Muscle of arm (tissue), 12 donors: ENCODE results near the gene SWT1. TPM values are rescaled to one million over a fixed set of nuclear protein-coding genes. Genes with fewer than 3 reads are reported as not detected.
"Not testable (repeated sequence)": the region's sequence is repeated elsewhere in the genome, so short reads cannot be mapped to it uniquely, and the experiment has no call there.

Source experiments
- DNase-seq: peaks from one replicate; pipeline ENCODE4 v3.0.0-alpha.2; 2013
- polyA plus RNA-seq, 12 donors: library from polyadenylated mRNA; unstranded; fragments of 120-200 nt; gene quantifications; one replicate each; pipeline ENCODE4 v1.2.1, GENCODE V29; 2013; ENCODE audit not compliant: insufficient read length in 12 of 12

The SWT1 gene
- polyA plus RNA-seq, 12 donors: 6.5 to 9.6 (median 8.2) TPM; not detected in 2

GRCh38 chr1:185249563-185249962 is 92.6 kb downstream of the SWT1 start:
- DNase-seq: no peak

- no peak for DNase-seq
Observed at GRCh38 chr1:185250063-185250462, 93.1 kb downstream of the SWT1 start.

- DNase-seq: not testable (repeated sequence)
Observed at GRCh38 chr1:185251928-185252327, 95.0 kb downstream of the SWT1 start.

GRCh38 chr1:185252404-185252803 is 95.4 kb downstream of the SWT1 start:
- not testable (repeated sequence) for DNase-seq

GRCh38 chr1:185255595-185255994 is 98.6 kb downstream of the SWT1 start:
- not testable (repeated sequence) for DNase-seq

GRCh38 chr1:185257116-185257949 is 100.4 kb downstream of the SWT1 start:
- DNase-seq: not testable (repeated sequence)

GRCh38 chr1:185257950-185258208 is 100.9 kb downstream of the SWT1 start:
- no peak for DNase-seq

GRCh38 chr1:185258676-185259075 is 101.7 kb downstream of the SWT1 start:
- no peak for DNase-seq

GRCh38 chr1:185260611-185261010 is 103.6 kb downstream of the SWT1 start:
- DNase-seq: no peak

GRCh38 chr1:185262151-185262550 is 105.2 kb downstream of the SWT1 start:
- DNase-seq: no peak

- DNase-seq: no peak
Observed at GRCh38 chr1:185263292-185263691, 106.3 kb downstream of the SWT1 start.

- no peak for DNase-seq
Observed at GRCh38 chr1:185263780-185264179, 106.8 kb downstream of the SWT1 start.

- no peak for DNase-seq
Observed at GRCh38 chr1:185265314-185265713, 108.3 kb downstream of the SWT1 start.

GRCh38 chr1:185267301-185267700 is 110.3 kb downstream of the SWT1 start:
- DNase-seq: peak; percentile 28

- DNase-seq: no peak
Observed at GRCh38 chr1:185267701-185268100, 110.7 kb downstream of the SWT1 start.

- no peak for DNase-seq
Observed at GRCh38 chr1:185268352-185268751, 111.4 kb downstream of the SWT1 start.

- DNase-seq: no peak
Observed at GRCh38 chr1:185271921-185272320, 115.0 kb downstream of the SWT1 start.

- DNase-seq: no peak
Observed at GRCh38 chr1:185279571-185279970, 122.6 kb downstream of the SWT1 start.

- DNase-seq: no peak
Observed at GRCh38 chr1:185280589-185280988, 123.6 kb downstream of the SWT1 start.

- DNase-seq: no peak
Observed at GRCh38 chr1:185281245-185281644, 124.3 kb downstream of the SWT1 start.

GRCh38 chr1:185284116-185284515 is 127.1 kb downstream of the SWT1 start:
- no peak for DNase-seq

- no peak for DNase-seq
Observed at GRCh38 chr1:185284533-185285276, 127.7 kb downstream of the SWT1 start.

- DNase-seq: no peak
Observed at GRCh38 chr1:185287451-185287850, 130.5 kb downstream of the SWT1 start.
